CD4-positive, CD25-positive, alpha-beta regulatory T cell (primary cell): Measurements from ENCODE around the gene DPH2. TPM values are rescaled to one million over a fixed set of nuclear protein-coding genes. Genes with fewer than 3 reads are reported as not detected.

ENCODE experiments used
- ATAC-seq, 2 donors: fragments of 150-1000 bp; cut with Tn5 transposase; one replicate each; pipeline ENCODE4 v1.10.0; 2021; ENCODE audit warnings: low read depth in 2 of 2, moderate number of reproducible peaks in 2 of 2, moderate library complexity in 1 of 2
- DNase-seq, 3 donors: peaks; one replicate each; pipeline versions ENCODE4 v3.0.0 to v3.0.0-alpha.2; 2012 to 2022; ENCODE audit warnings: mixed read lengths in 1 of 3
- H3K27ac ChIP-seq: one replicate; pipeline ENCODE4 v1.7.0; 2013; ENCODE audit warnings: mild to moderate bottlenecking, low read length; ENCODE audit not compliant: insufficient read depth, poor library complexity, severe bottlenecking
- H3K27me3 ChIP-seq: one replicate; pipeline ENCODE4 v1.7.0; 2013; ENCODE audit warnings: low read length; ENCODE audit not compliant: control insufficient read depth, insufficient read depth
- H3K36me3 ChIP-seq: one replicate; pipeline ENCODE4 v1.7.0; 2013; ENCODE audit warnings: mild to moderate bottlenecking, low read length, moderate library complexity; ENCODE audit not compliant: control insufficient read depth, insufficient read depth
- H3K4me1 ChIP-seq: 2 replicates; pipeline ENCODE4 v1.7.0; 2013; ENCODE audit warnings: mild to moderate bottlenecking, low read length; ENCODE audit not compliant: insufficient read depth, control insufficient read depth, poor library complexity, severe bottlenecking
- H3K4me3 ChIP-seq: one replicate; pipeline ENCODE4 v1.7.0; 2013; ENCODE audit warnings: low read depth, mild to moderate bottlenecking, low read length, moderate library complexity
- H3K9me3 ChIP-seq, 2 experiments: 1 replicate in 1 of 2; 2 replicates in 1 of 2; pipeline ENCODE4 v1.7.0; 2013; ENCODE audit warnings: low read length in 2 of 2, mild to moderate bottlenecking in 1 of 2, moderate library complexity in 1 of 2; ENCODE audit not compliant: control insufficient read depth in 2 of 2
- H3K27ac Mint-ChIP-seq, 3 donors: one replicate each; pipeline ENCODE4 v1.8.0; 2020 to 2022; ENCODE audit warnings: mild to moderate bottlenecking in 3 of 3, mixed read lengths in 3 of 3, moderate library complexity in 2 of 3
- H3K27me3 Mint-ChIP-seq: one replicate; pipeline ENCODE4 v1.8.0; 2022; ENCODE audit warnings: mild to moderate bottlenecking, mixed read lengths
- H3K36me3 Mint-ChIP-seq: one replicate; pipeline ENCODE4 v1.8.0; 2020; ENCODE audit warnings: mixed read lengths
- H3K4me1 Mint-ChIP-seq, 4 donors: one replicate each; pipeline ENCODE4 v1.8.0; 2020 to 2022; ENCODE audit warnings: mixed read lengths in 4 of 4, mild to moderate bottlenecking in 1 of 4
- H3K4me3 Mint-ChIP-seq, 4 donors: one replicate each; pipeline ENCODE4 v1.8.0; 2020 to 2022; ENCODE audit warnings: mild to moderate bottlenecking in 4 of 4, mixed read lengths in 4 of 4, moderate library complexity in 3 of 4
- H3K9me3 Mint-ChIP-seq, 7 donors: one replicate each; pipeline ENCODE4 v1.8.0; 2020 to 2022; ENCODE audit warnings: mixed read lengths in 7 of 7, mild to moderate bottlenecking in 3 of 7, moderate library complexity in 2 of 7
- polyA plus RNA-seq, 4 donors: library from polyadenylated mRNA; unstranded; fragments of 300-500 nt; fragmentation: Illumina TruSeq; gene quantifications; one replicate each; pipeline ENCODE4 v1.2.3, GENCODE V29; 2021
- total RNA-seq: library from RNA; stranded (reverse); gene quantifications from one replicate; pipeline ENCODE4 v1.2.3, GENCODE V29; 2022

DPH2 gene
- total and polyA plus RNA-seq, 5 donors from 2014 or later, result 17.2 to 25.0 (median 18.9) TPM

DNA sequence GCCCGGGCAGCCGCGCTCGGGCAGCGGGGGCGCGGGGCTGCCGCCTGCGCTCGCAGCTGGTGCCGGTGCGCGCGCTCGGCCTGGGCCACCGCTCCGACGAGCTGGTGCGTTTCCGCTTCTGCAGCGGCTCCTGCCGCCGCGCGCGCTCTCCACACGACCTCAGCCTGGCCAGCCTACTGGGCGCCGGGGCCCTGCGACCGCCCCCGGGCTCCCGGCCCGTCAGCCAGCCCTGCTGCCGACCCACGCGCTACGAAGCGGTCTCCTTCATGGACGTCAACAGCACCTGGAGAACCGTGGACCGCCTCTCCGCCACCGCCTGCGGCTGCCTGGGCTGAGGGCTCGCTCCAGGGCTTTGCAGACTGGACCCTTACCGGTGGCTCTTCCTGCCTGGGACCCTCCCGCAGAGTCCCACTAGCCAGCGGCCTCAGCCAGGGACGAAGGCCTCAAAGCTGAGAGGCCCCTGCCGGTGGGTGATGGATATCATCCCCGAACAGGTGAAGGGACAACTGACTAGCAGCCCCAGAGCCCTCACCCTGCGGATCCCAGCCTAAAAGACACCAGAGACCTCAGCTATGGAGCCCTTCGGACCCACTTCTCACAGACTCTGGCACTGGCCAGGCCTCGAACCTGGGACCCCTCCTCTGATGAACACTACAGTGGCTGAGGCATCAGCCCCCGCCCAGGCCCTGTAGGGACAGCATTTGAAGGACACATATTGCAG is 33.2 kb upstream of the DPH2 start:
- H3K4me1 Mint-ChIP-seq, result peaks cover 0 to 30% (median 15%) of the 10 kb centered on the region in 4 donors
- H3K27me3 Mint-ChIP-seq, result peaks cover 34% of the 10 kb centered on the region
- peaks cover 22% of the 10 kb centered on the region for H3K4me1 ChIP-seq
- H3K9me3 ChIP-seq, result no peaks in the 10 kb centered on the region
- no peak overlapping the region for H3K27ac ChIP-seq
- H3K4me3 ChIP-seq, result no peak overlapping the region
- peak overlapping the region in 3 of 4 donors; percentile 35 to 53 (median 46) for H3K4me3 Mint-ChIP-seq
- DNase-seq (peak in 1 of 3 donors; percentile 43), ATAC-seq (peak; percentile 41)
- H3K27me3 ChIP-seq, result peaks cover 10% of the 10 kb centered on the region
- no peak overlapping the region for H3K27ac Mint-ChIP-seq
- H3K36me3 Mint-ChIP-seq, result peaks cover 13% of the 10 kb centered on the region
- no peaks in the 10 kb centered on the region for H3K36me3 ChIP-seq
- H3K9me3 Mint-ChIP-seq, result no peaks in the 10 kb centered on the region

DNA sequence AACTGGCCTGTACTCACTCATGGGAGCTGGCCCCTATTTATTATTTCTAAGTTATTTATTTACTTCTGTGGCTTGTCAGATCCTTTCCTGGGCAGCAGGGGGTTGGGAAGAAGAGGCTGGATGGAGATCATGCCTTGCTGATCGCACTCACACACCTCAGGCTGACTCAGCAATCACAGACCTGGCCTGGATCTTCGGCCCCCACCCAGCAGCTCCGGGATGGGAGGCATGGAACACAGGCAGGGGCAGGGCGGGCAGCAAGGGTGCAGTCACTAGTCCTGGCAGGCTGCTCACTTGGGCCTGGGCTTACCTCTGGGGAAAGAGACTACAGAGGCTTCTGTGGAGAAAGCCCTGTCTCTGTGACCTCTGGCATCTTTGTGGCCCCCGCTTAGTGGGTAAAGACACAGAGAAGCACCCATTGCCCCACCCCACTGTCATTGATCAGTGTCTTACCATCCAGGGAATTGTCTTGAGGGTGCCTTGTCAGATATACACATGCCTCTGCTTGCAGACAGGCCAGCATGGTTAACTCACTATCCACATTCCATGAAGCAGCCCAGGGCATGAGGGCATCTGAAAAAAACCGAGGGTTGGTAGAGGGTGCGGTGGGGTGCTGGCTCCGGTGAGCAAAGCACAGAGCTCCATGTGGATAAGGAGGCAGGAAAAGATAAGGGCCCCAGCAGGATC is 32.5 kb upstream of the DPH2 start:
- no peak for ATAC-seq
- Mint-ChIP-seq H3K9me3 (no peaks in the 10 kb centered on the region), H3K4me1 (peaks cover 0 to 34% (median 15%) of the 10 kb centered on the region in 4 donors), H3K27ac (no peak overlapping the region), H3K4me3 (peak overlapping the region in 2 of 4 donors; percentile 35 to 46), H3K27me3 (peaks cover 33% of the 10 kb centered on the region), H3K36me3 (peaks cover 13% of the 10 kb centered on the region)
- H3K36me3 ChIP-seq, result no peaks in the 10 kb centered on the region
- no peak overlapping the region for H3K27ac ChIP-seq
- no peak for DNase-seq
- no peak overlapping the region for H3K4me3 ChIP-seq
- peaks cover 10% of the 10 kb centered on the region for H3K27me3 ChIP-seq
- H3K9me3 ChIP-seq, result no peaks in the 10 kb centered on the region
- peaks cover 22% of the 10 kb centered on the region for H3K4me1 ChIP-seq

DNA sequence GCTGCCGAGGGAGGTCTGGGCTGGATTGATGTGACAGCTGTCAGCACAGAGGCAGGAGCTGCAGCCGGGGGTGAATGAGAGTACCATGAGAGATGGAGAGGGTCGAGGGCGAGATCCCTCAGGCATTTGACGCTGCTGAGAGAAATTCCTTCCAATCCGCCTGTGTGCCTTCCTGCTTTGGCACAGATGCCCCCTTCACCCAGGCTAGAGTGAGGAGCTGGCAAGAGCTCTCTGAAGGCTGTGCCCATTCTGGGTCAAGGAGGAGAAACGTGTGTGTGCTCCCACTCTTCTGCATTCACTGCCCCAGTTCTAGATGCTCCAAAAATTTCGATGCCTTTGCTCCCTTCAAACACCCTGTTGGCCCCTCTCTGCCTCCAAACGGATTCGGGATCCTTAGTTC is 31.4 kb upstream of the DPH2 start:
- peaks cover 24% of the 10 kb centered on the region for H3K27me3 Mint-ChIP-seq

GRCh38 chr1:43938892-43939587 is 30.8 kb upstream of the DPH2 start:
- H3K9me3 ChIP-seq, result no peaks in the 10 kb centered on the region
- no peak overlapping the region for H3K27ac Mint-ChIP-seq

More for the DNA sequence above, 31.4 kb upstream of the DPH2 start:
- H3K27me3 ChIP-seq, result peaks cover 10% of the 10 kb centered on the region
- no peaks in the 10 kb centered on the region for H3K36me3 ChIP-seq
- H3K4me1 Mint-ChIP-seq, result peaks cover 0 to 33% (median 13%) of the 10 kb centered on the region in 4 donors
- H3K9me3 Mint-ChIP-seq, result no peaks in the 10 kb centered on the region
- peaks cover 13% of the 10 kb centered on the region for H3K36me3 Mint-ChIP-seq
- peak overlapping the region in 1 of 4 donors; percentile 29 for H3K4me3 Mint-ChIP-seq
- no peak overlapping the region for H3K27ac ChIP-seq
- no peak overlapping the region for H3K27ac Mint-ChIP-seq
- no peaks in the 10 kb centered on the region for H3K9me3 ChIP-seq
- H3K4me3 ChIP-seq, result no peak overlapping the region
- H3K4me1 ChIP-seq, result peaks cover 19% of the 10 kb centered on the region
- no peak for DNase-seq
- ATAC-seq, result no peak

GRCh38 chr1:43942411-43942810 is 27.4 kb upstream of the DPH2 start:
- no peak overlapping the region for H3K27ac ChIP-seq
- no peaks in the 10 kb centered on the region for H3K9me3 ChIP-seq
- peaks cover 13% of the 10 kb centered on the region for H3K36me3 Mint-ChIP-seq
- peaks cover 18% of the 10 kb centered on the region for H3K4me1 ChIP-seq
- no peak overlapping the region for H3K27ac Mint-ChIP-seq
- H3K36me3 ChIP-seq, result no peaks in the 10 kb centered on the region
- no peaks in the 10 kb centered on the region for H3K27me3 ChIP-seq
- no peaks in the 10 kb centered on the region for H3K27me3 Mint-ChIP-seq
- peak overlapping the region in 2 of 4 donors; percentile 4 to 57 for H3K4me3 Mint-ChIP-seq
- H3K9me3 Mint-ChIP-seq, result no peaks in the 10 kb centered on the region
- DNase-seq (no peak), ATAC-seq (no peak)
- no peak overlapping the region for H3K4me3 ChIP-seq
- H3K4me1 Mint-ChIP-seq, result peaks cover 5 to 43% (median 18%) of the 10 kb centered on the region in 4 donors

More at GRCh38 chr1:43938892-43939587, 30.8 kb upstream of the DPH2 start:
- Mint-ChIP-seq H3K36me3 (peaks cover 13% of the 10 kb centered on the region), H3K27me3 (peaks cover 22% of the 10 kb centered on the region), H3K4me3 (peak overlapping the region in 2 of 4 donors; percentile 29 to 56), H3K9me3 (no peaks in the 10 kb centered on the region), H3K4me1 (peaks cover 0 to 30% (median 12%) of the 10 kb centered on the region in 4 donors)
- DNase-seq (no peak), ATAC-seq (no peak)
- Histone ChIP-seq H3K4me3 (no peak overlapping the region), H3K36me3 (no peaks in the 10 kb centered on the region), H3K27ac (no peak overlapping the region), H3K4me1 (peaks cover 12% of the 10 kb centered on the region), H3K27me3 (peaks cover 8% of the 10 kb centered on the region)

GRCh38 chr1:43944860-43945259 is 24.9 kb upstream of the DPH2 start:
- Mint-ChIP-seq H3K9me3 (no peaks in the 10 kb centered on the region), H3K4me3 (peak overlapping the region; percentile 63 to 95 (median 90)), H3K4me1 (peaks cover 5 to 53% (median 25%) of the 10 kb centered on the region in 4 donors), H3K27ac (peak overlapping the region in 1 of 3 donors; percentile 92), H3K36me3 (peaks cover 4% of the 10 kb centered on the region), H3K27me3 (no peaks in the 10 kb centered on the region)
- Histone ChIP-seq H3K36me3 (no peaks in the 10 kb centered on the region), H3K4me3 (no peak overlapping the region), H3K9me3 (no peaks in the 10 kb centered on the region), H3K27me3 (no peaks in the 10 kb centered on the region), H3K27ac (no peak overlapping the region), H3K4me1 (peaks cover 26% of the 10 kb centered on the region)
- DNase-seq, result no peak
- no peak for ATAC-seq

GRCh38 chr1:43945674-43946235 is 24.1 kb upstream of the DPH2 start:
- no peaks in the 10 kb centered on the region for H3K27me3 Mint-ChIP-seq
- H3K27me3 ChIP-seq, result no peaks in the 10 kb centered on the region
- H3K9me3 ChIP-seq, result no peaks in the 10 kb centered on the region
- ATAC-seq (no peak), DNase-seq (no peak)
- peak overlapping the region; percentile 73 for H3K4me3 ChIP-seq
- no peaks in the 10 kb centered on the region for H3K9me3 Mint-ChIP-seq
- H3K27ac ChIP-seq, result peak overlapping the region; percentile 93
- peak overlapping the region; percentile 88 to 97 (median 93) for H3K4me3 Mint-ChIP-seq
- peaks cover 6% of the 10 kb centered on the region for H3K36me3 ChIP-seq
- peaks cover 26% of the 10 kb centered on the region for H3K4me1 ChIP-seq
- H3K36me3 Mint-ChIP-seq, result peaks cover 7% of the 10 kb centered on the region
- H3K4me1 Mint-ChIP-seq, result peaks cover 5 to 59% (median 32%) of the 10 kb centered on the region in 4 donors
- peak overlapping the region; percentile 92 to 96 (median 93) for H3K27ac Mint-ChIP-seq
